Endodermal cell (in vitro differentiated cells): Measurements from ENCODE around the gene RBPJL. TPM values are rescaled to one million over a fixed set of nuclear protein-coding genes. Genes with fewer than 3 reads are reported as not detected.
A peak's percentile ranks its signal among the peaks of the same experiment; 100 is the strongest.

ENCODE experiments used
- DNase-seq: peaks from one replicate; pipeline ENCODE4 v3.0.0-alpha.2; 2017
- H3K27ac ChIP-seq: 2 replicates; pipeline ENCODE4 v1.5.1; 2013; ENCODE audit warnings: mild to moderate bottlenecking, low read depth, low read length, moderate library complexity
- H3K27me3 ChIP-seq: 2 replicates; pipeline ENCODE4 v1.6.1; 2013; ENCODE audit warnings: mild to moderate bottlenecking, low read length, moderate library complexity; ENCODE audit not compliant: insufficient read depth, control insufficient read depth, poor library complexity, severe bottlenecking
- H3K36me3 ChIP-seq: 2 replicates; pipeline ENCODE4 v1.7.0; 2013; ENCODE audit warnings: mild to moderate bottlenecking, low read length, moderate library complexity; ENCODE audit not compliant: control insufficient read depth, insufficient read depth
- H3K4me1 ChIP-seq: one replicate; pipeline ENCODE4 v1.7.0; 2013; ENCODE audit warnings: low read length; ENCODE audit not compliant: control insufficient read depth, insufficient read depth
- H3K4me3 ChIP-seq: 2 replicates; pipeline ENCODE4 v1.5.1; 2013; ENCODE audit warnings: mild to moderate bottlenecking, low read length, moderate library complexity
- H3K9ac ChIP-seq: 2 replicates; pipeline ENCODE4 v1.6.1; 2013; ENCODE audit warnings: mild to moderate bottlenecking, low read length, moderate library complexity; ENCODE audit not compliant: poor library complexity, severe bottlenecking; ENCODE audit errors: extremely low read depth
- H3K9me3 ChIP-seq: 2 replicates; pipeline ENCODE4 v1.6.1; 2013; ENCODE audit warnings: mild to moderate bottlenecking, low read length, moderate library complexity; ENCODE audit not compliant: control insufficient read depth
- H3K27ac Mint-ChIP-seq: 2 replicates; pipeline ENCODE4 v1.8.0; 2020; ENCODE audit warnings: mixed read lengths
- H3K27me3 Mint-ChIP-seq: 2 replicates; pipeline ENCODE4 v1.8.0; 2021; ENCODE audit warnings: mild to moderate bottlenecking, mixed read lengths; ENCODE audit not compliant: insufficient read depth
- H3K36me3 Mint-ChIP-seq: 2 replicates; pipeline ENCODE4 v1.8.0; 2020; ENCODE audit warnings: low read depth, mixed read lengths
- H3K4me1 Mint-ChIP-seq: 2 replicates; pipeline ENCODE4 v1.8.0; 2020; ENCODE audit warnings: mixed read lengths
- H3K4me3 Mint-ChIP-seq: 2 replicates; pipeline ENCODE4 v1.8.0; 2020; ENCODE audit warnings: mild to moderate bottlenecking, moderate library complexity, mixed read lengths
- H3K9me3 Mint-ChIP-seq: 2 replicates; pipeline ENCODE4 v1.8.0; 2020; ENCODE audit warnings: mild to moderate bottlenecking, mixed read lengths
- CTCF ChIP-seq: fragments of 200-600 bp; sonication (generic); conservative IDR thresholded peaks from 2 replicates; pipeline ENCODE4 v1.5.0; 2021; ENCODE audit warnings: antibody characterized with exemption, mild to moderate bottlenecking
- WGBS, 2 experiments: methylation state at CpG; one replicate each; pipeline versions ENCODE4 v1.1.5 to v1.1.7; 2013; ENCODE audit warnings: missing lambda C conversion rate in 2 of 2, mixed read lengths in 1 of 2; ENCODE audit not compliant: insufficient coverage in 1 of 2, insufficient read length in 1 of 2; 5-methylcytosine and 5-hydroxymethylcytosine counted together
- total RNA-seq, 2 donors: library from RNA; stranded (reverse); fragmentation: NEBNext Ultra II Directional in 1 of 2; extraction: Animal tissue kit (Norgen Biotek cat#: 25700) in 1 of 2; gene quantifications; 2 replicates in 1 of 2; 3 replicates in 1 of 2; pipeline ENCODE4 v1.2.1, GENCODE V29; 2021

RBPJL gene
- total RNA-seq, 2 donors from 2014 or later = not detected

- DNase-seq = no peak
- Histone ChIP-seq H3K4me3 (peak overlapping the region; percentile 95), H3K27me3 (no peaks in the 10 kb centered on the region), H3K4me1 (peaks cover 34% of the 10 kb centered on the region), H3K9me3 (no peaks in the 10 kb centered on the region), H3K36me3 (no peaks in the 10 kb centered on the region), H3K9ac (peak overlapping the region; percentile 79), H3K27ac (no peak overlapping the region)
- no peaks in the 10 kb centered on the region for H3K36me3 Mint-ChIP-seq
- no peaks in the 10 kb centered on the region for H3K9me3 Mint-ChIP-seq
- TF ChIP-seq CTCF = no peak
- H3K4me1 Mint-ChIP-seq = peaks cover 55% of the 10 kb centered on the region
- no peaks in the 10 kb centered on the region for H3K27me3 Mint-ChIP-seq
- H3K4me3 Mint-ChIP-seq = peak overlapping the region; percentile 86
- 50 to 54% methylated on average over 4 to 5 of the region's 5 CpGs for WGBS, 2 experiments
- H3K27ac Mint-ChIP-seq = no peak overlapping the region
Measured at GRCh38 chr20:45346851-45347250, 40.2 kb downstream of the RBPJL start.

GRCh38 chr20:45347297-45347935 lies 40.8 kb downstream of the RBPJL start:
- no peaks in the 10 kb centered on the region for H3K36me3 ChIP-seq
- TF ChIP-seq CTCF = no peak
- H3K27me3 ChIP-seq = no peaks in the 10 kb centered on the region
- Mint-ChIP-seq H3K27me3 (no peaks in the 10 kb centered on the region), H3K4me1 (peaks cover 54% of the 10 kb centered on the region), H3K36me3 (no peaks in the 10 kb centered on the region), H3K27ac (peak overlapping the region; percentile 87), H3K9me3 (no peaks in the 10 kb centered on the region), H3K4me3 (peak overlapping the region; percentile 86)
- DNase-seq = no peak
- H3K9ac ChIP-seq = peak overlapping the region; percentile 79
- WGBS, 2 experiments = 10% methylated on average over 9 of the region's 10 CpGs; no CpG with 5 or more reads in 1 of the 2 experiments
- H3K9me3 ChIP-seq = no peaks in the 10 kb centered on the region
- peak overlapping the region; percentile 95 for H3K4me3 ChIP-seq
- H3K27ac ChIP-seq = no peak overlapping the region
- H3K4me1 ChIP-seq = peaks cover 34% of the 10 kb centered on the region

- Histone ChIP-seq H3K4me1 (peaks cover 30% of the 10 kb centered on the region), H3K9me3 (no peaks in the 10 kb centered on the region), H3K9ac (peak within 1 kb of the TSS; percentile 79), H3K36me3 (no peaks in the 10 kb centered on the region), H3K27me3 (no peaks in the 10 kb centered on the region), H3K27ac (no peak within 1 kb of the TSS), H3K4me3 (peak within 1 kb of the TSS; percentile 95)
- WGBS, 2 experiments = 4 to 7% methylated on average over 24 to 71 of the region's 77 CpGs
- peak; percentile 81 for DNase-seq
- Mint-ChIP-seq H3K4me1 (peaks cover 46% of the 10 kb centered on the region), H3K27ac (peak within 1 kb of the TSS; percentile 87), H3K36me3 (no peaks in the 10 kb centered on the region), H3K4me3 (peak within 1 kb of the TSS; percentile 86), H3K9me3 (no peaks in the 10 kb centered on the region), H3K27me3 (no peaks in the 10 kb centered on the region)
- TF ChIP-seq CTCF = no peak
Measured at GRCh38 chr20:45347936-45348778, 41.5 kb downstream of the RBPJL start, which contains the start of gene SDC4. Gene SDC4 (minus strand): TSS chr20:45348424. CDS start chr20:45348384, 40 bp downstream.
